K562 (cell line): ENCODE data around the gene PAFAH2. TPM values are rescaled to one million over a fixed set of nuclear protein-coding genes. Genes with fewer than 3 reads are reported as not detected.
A peak's percentile ranks its signal among the peaks of the same experiment; 100 is the strongest.

Experiments
- ADNP ChIP-seq: fragments of 200-800 bp; sonication (Bioruptor generic); IDR thresholded peaks from 2 replicates; pipeline ENCODE4 v1.6.1; 2016; ENCODE audit warnings: missing genetic modification characterization, missing compliant biosample characterization
- ARNT ChIP-seq, 2 experiments: fragments of 450-650 bp; IDR thresholded peaks; 2 replicates each; pipeline ENCODE4 v1.6.1; 2016; ENCODE audit warnings: mild to moderate bottlenecking in 1 of 2
- CEBPB ChIP-seq: fragments of 450-650 bp; IDR thresholded peaks from 2 replicates; pipeline ENCODE4 v1.6.1; 2016; ENCODE audit warnings: missing genetic modification characterization, missing compliant biosample characterization
- CXXC5 ChIP-seq: fragments of 250-450 bp; sonication (Bioruptor Pico); IDR thresholded peaks from 2 replicates; pipeline ENCODE4 v1.8.0; 2022; ENCODE audit warnings: inconsistent platforms, mild to moderate bottlenecking, moderate library complexity
- ETV1 ChIP-seq: fragments of 450-650 bp; conservative IDR thresholded peaks from 2 replicates; pipeline ENCODE4 v1.6.1; 2016; ENCODE audit warnings: missing genetic modification characterization, control low read depth, low read depth, missing compliant biosample characterization
- GATAD2A ChIP-seq: fragments of 450-650 bp; IDR thresholded peaks from 2 replicates; pipeline ENCODE4 v1.6.1; 2017
- JUND ChIP-seq, 2 experiments: IDR thresholded peaks; 2 replicates in 1 of 2; 3 replicates in 1 of 2; pipeline ENCODE4 v1.6.1; 2011; ENCODE audit warnings: borderline replicate concordance in 2 of 2, low read depth in 2 of 2, low read length in 2 of 2, improper control_type of control experiment in 1 of 2, missing biosample characterization in 1 of 2, missing genetic modification characterization in 1 of 2, missing genetic modification reagents in 1 of 2
- MEIS2 ChIP-seq: fragments of 450-650 bp; IDR thresholded peaks from 2 replicates; pipeline ENCODE4 v1.6.1; 2014; ENCODE audit warnings: mild to moderate bottlenecking; ENCODE audit not compliant: partially characterized antibody
- MTA3 ChIP-seq: fragments of 450-650 bp; formaldehyde crosslinking; IDR thresholded peaks from 2 replicates; pipeline ENCODE4 v1.6.1; 2017; ENCODE audit warnings: mild to moderate bottlenecking, borderline replicate concordance
- NR1H2 ChIP-seq: sonication (generic); formaldehyde crosslinking; IDR thresholded peaks from 2 replicates; pipeline ENCODE4 v1.4.0; 2020; ENCODE audit warnings: mild to moderate bottlenecking, missing genetic modification reagents
- NR2C1 ChIP-seq, 2 experiments: fragments of 450-650 bp; IDR thresholded peaks; 2 replicates each; pipeline ENCODE4 v1.6.1; 2017; ENCODE audit warnings: mild to moderate bottlenecking in 2 of 2, antibody characterized with exemption in 1 of 2, inconsistent platforms in 1 of 2, missing compliant biosample characterization in 1 of 2, missing genetic modification characterization in 1 of 2
- POLR2A ChIP-seq: fragments of 450-650 bp; conservative IDR thresholded peaks from 2 replicates; pipeline ENCODE4 v1.6.1; 2016
- RBM14 ChIP-seq: fragments of 200-400 bp; formaldehyde crosslinking; IDR thresholded peaks from 2 replicates; pipeline ENCODE4 v1.6.1; 2018; ENCODE audit warnings: low read depth, mild to moderate bottlenecking, low read length, moderate library complexity, borderline replicate concordance; ENCODE audit not compliant: insufficient read depth
- U2AF1 ChIP-seq: fragments of 200-400 bp; formaldehyde crosslinking; optimal IDR thresholded peaks from 2 replicates; pipeline ENCODE3; 2017; ENCODE audit warnings: mild to moderate bottlenecking, low read depth, low read length, moderate library complexity
- polyA plus RNA-seq, 8 experiments: library from polyadenylated mRNA; depleted of rRNA in 4 of 8; stranded (reverse) in 5 of 8; unstranded in 3 of 8; fragments of >200 nt; fragmentation: Nextera tagmentation in 2 of 8; fragmentation: Illumina TruSeq in 1 of 8; extraction: Ambion mirVana in 2 of 8; extraction: Trizol in 1 of 8; gene quantifications; 2 replicates each; pipeline versions ENCODE4 v1.2.1 to v1.2.3, GENCODE V29; 2011 to 2014; ENCODE audit warnings: inconsistent platforms in 1 of 8, missing spikeins in 1 of 8
- total RNA-seq, 7 experiments: library from RNA; depleted of rRNA in 6 of 7; stranded (reverse); fragments of >200 nt in 6 of 7; fragmentation: Illumina TruSeq in 2 of 7; extraction: Trizol in 2 of 7; gene quantifications; 2 replicates each; pipeline versions ENCODE4 v1.2.1 to v1.2.3, GENCODE V29; 2011 to 2021; ENCODE audit warnings: low replicate concordance in 1 of 7
- TF ChIP-seq, protein P1 (sequence below): sonication (generic); formaldehyde crosslinking; IDR thresholded peaks from 2 replicates; pipeline ENCODE4 v1.8.0; 2022; ENCODE audit warnings: mild to moderate bottlenecking, missing genetic modification reagents, borderline replicate concordance
- TF ChIP-seq, protein P2 (sequence below): sonication (generic); formaldehyde crosslinking; IDR thresholded peaks from 2 replicates; pipeline ENCODE4 v1.8.1; 2023; ENCODE audit warnings: mild to moderate bottlenecking, missing genetic modification reagents
- TF ChIP-seq, protein P3 (sequence below): fragments of 450-650 bp; formaldehyde crosslinking; IDR thresholded peaks from 2 replicates; pipeline ENCODE4 v1.4.0; 2020; ENCODE audit warnings: mild to moderate bottlenecking, moderate library complexity
- TF ChIP-seq, protein P4 (sequence below): fragments of 450-650 bp; IDR thresholded peaks from 2 replicates; pipeline ENCODE4 v1.6.1; 2016
- TF ChIP-seq, protein P5 (sequence below): sonication (generic); formaldehyde crosslinking; IDR thresholded peaks from 2 replicates; pipeline ENCODE4 v1.8.0; 2022; ENCODE audit warnings: missing genetic modification reagents, mild to moderate bottlenecking, moderate library complexity, borderline replicate concordance

Gene PAFAH2
- total and polyA plus RNA-seq, 9 of the 15 experiments (the other 6 are each of a cell fraction or from before 2014, with no cell fraction given): 4.2 to 10.9 (median 6.8) TPM

DNA sequence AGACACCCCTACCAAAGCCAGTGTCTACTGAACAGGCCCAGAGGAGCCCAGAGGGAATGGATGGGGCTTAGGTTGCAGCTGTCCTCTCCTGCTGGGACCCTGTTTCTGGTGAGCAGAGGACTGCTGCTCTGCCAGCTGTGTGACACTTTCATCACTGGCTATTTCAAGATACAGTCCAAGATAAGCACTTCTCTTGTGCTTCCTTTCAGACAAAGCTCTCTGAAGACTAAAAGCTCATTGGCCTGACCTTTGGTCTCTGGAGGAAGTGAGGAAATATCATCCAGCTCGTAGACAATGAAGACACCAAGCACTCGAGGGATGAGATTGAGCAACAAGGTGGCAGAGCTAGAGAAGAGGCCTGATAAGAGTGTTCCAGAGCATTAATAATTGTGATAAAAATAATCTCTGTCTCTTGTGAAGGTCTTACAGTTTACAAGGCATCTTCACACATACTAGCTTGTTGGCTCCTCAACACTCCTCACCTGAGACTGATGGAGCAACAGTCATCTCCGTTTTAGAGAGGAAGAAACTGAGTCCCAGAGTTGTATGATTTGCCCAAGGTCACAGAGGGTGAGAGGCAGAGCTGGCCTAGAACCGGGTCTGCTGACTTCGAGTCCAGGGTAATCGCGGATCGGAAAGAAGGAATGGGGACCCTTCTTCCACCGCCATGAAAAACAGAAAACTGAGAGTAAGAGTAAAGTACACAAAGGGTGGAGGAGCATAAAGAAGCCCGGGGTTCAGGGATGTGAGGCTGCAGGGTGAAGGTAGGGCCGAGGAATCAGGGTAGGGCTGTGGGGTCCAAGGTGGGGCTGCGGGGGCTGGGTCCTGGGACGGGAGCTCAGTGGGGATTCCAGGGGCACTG lies 666 bp downstream of the PAFAH2 start (continued):
- no peak for TF ChIP-seq U2AF1
- TF ChIP-seq, protein P1, sequence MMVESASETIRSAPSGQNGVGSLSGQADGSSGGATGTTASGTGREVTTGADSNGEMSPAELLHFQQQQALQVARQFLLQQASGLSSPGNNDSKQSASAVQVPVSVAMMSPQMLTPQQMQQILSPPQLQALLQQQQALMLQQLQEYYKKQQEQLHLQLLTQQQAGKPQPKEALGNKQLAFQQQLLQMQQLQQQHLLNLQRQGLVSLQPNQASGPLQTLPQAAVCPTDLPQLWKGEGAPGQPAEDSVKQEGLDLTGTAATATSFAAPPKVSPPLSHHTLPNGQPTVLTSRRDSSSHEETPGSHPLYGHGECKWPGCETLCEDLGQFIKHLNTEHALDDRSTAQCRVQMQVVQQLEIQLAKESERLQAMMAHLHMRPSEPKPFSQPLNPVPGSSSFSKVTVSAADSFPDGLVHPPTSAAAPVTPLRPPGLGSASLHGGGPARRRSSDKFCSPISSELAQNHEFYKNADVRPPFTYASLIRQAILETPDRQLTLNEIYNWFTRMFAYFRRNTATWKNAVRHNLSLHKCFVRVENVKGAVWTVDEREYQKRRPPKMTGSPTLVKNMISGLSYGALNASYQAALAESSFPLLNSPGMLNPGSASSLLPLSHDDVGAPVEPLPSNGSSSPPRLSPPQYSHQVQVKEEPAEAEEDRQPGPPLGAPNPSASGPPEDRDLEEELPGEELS: no peak
- TF ChIP-seq ADNP: no peak
- 0 out of 2 replicates have a peak, but pooled peaks have one; percentile 39 for TF ChIP-seq GATAD2A
- TF ChIP-seq, protein P2, sequence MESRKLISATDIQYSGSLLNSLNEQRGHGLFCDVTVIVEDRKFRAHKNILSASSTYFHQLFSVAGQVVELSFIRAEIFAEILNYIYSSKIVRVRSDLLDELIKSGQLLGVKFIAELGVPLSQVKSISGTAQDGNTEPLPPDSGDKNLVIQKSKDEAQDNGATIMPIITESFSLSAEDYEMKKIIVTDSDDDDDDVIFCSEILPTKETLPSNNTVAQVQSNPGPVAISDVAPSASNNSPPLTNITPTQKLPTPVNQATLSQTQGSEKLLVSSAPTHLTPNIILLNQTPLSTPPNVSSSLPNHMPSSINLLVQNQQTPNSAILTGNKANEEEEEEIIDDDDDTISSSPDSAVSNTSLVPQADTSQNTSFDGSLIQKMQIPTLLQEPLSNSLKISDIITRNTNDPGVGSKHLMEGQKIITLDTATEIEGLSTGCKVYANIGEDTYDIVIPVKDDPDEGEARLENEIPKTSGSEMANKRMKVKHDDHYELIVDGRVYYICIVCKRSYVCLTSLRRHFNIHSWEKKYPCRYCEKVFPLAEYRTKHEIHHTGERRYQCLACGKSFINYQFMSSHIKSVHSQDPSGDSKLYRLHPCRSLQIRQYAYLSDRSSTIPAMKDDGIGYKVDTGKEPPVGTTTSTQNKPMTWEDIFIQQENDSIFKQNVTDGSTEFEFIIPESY: no peak
- TF ChIP-seq ARNT (IDR thresholded peaks at IDR 0.05): no peak
- no peak for TF ChIP-seq NR1H2 (CRISPR knock-in tag)
- TF ChIP-seq, protein P3, sequence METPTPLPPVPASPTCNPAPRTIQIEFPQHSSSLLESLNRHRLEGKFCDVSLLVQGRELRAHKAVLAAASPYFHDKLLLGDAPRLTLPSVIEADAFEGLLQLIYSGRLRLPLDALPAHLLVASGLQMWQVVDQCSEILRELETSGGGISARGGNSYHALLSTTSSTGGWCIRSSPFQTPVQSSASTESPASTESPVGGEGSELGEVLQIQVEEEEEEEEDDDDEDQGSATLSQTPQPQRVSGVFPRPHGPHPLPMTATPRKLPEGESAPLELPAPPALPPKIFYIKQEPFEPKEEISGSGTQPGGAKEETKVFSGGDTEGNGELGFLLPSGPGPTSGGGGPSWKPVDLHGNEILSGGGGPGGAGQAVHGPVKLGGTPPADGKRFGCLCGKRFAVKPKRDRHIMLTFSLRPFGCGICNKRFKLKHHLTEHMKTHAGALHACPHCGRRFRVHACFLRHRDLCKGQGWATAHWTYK: peak; percentile 12; the same call in 1 of the 2 replicates
- TF ChIP-seq CXXC5 (CRISPR knock-in tag): peak; percentile 43
- TF ChIP-seq MTA3: 0 out of 2 replicates have a peak, but pooled peaks have one; percentile 46
- no peak for TF ChIP-seq RBM14
- TF ChIP-seq, protein P4, sequence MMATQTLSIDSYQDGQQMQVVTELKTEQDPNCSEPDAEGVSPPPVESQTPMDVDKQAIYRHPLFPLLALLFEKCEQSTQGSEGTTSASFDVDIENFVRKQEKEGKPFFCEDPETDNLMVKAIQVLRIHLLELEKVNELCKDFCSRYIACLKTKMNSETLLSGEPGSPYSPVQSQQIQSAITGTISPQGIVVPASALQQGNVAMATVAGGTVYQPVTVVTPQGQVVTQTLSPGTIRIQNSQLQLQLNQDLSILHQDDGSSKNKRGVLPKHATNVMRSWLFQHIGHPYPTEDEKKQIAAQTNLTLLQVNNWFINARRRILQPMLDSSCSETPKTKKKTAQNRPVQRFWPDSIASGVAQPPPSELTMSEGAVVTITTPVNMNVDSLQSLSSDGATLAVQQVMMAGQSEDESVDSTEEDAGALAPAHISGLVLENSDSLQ: peak; percentile 35; the same call in 1 of the 2 replicates
- peak; percentile 76 for TF ChIP-seq ETV1 (tag)
- TF ChIP-seq NR2C1 (IDR thresholded peaks at IDR 0.05): peak; percentile 61
- peak; percentile 84 for TF ChIP-seq NR2C1 (tag; IDR thresholded peaks at IDR 0.05)
- TF ChIP-seq POLR2A: 0 out of 2 replicates have a peak, but pooled peaks have one; percentile 8
- TF ChIP-seq CEBPB: peak; percentile 98
- TF ChIP-seq JUND (IDR thresholded peaks at IDR 0.05; ENCODE audit: borderline replicate concordance, low read depth, low read length): 0 out of 2 replicates have a peak, but pooled peaks have one; percentile 38
- TF ChIP-seq JUND (tag; IDR thresholded peaks at IDR 0.05; ENCODE audit: borderline replicate concordance, low read depth, low read length): peak; percentile 51; the same call in 1 of the 3 replicates
- TF ChIP-seq, protein P5, sequence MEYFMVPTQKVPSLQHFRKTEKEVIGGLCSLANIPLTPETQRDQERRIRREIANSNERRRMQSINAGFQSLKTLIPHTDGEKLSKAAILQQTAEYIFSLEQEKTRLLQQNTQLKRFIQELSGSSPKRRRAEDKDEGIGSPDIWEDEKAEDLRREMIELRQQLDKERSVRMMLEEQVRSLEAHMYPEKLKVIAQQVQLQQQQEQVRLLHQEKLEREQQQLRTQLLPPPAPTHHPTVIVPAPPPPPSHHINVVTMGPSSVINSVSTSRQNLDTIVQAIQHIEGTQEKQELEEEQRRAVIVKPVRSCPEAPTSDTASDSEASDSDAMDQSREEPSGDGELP (CRISPR knock-in tag): peak; percentile 58; the same call in 1 of the 2 replicates
- TF ChIP-seq MEIS2: peak; percentile 67
